Prostate gland (tissue), 2 donors: ENCODE data around the gene ERAS.

ENCODE experiments used
- POLR2A ChIP-seq: fragments of 450-650 bp; IDR thresholded peaks from one replicate; pipeline ENCODE4 v1.6.1; 2016; ENCODE audit warnings: antibody characterized with exemption, mild to moderate bottlenecking
- TF ChIP-seq, protein P1 (sequence below), 4 experiments: fragments of 200-600 bp in 2 of 4; fragments of 450-650 bp in 2 of 4; sonication (generic) in 2 of 4; IDR thresholded peaks; 1 replicate in 3 of 4; 2 replicates in 1 of 4; pipeline ENCODE4 v1.5.1; 2016 to 2019; ENCODE audit warnings: antibody characterized with exemption in 4 of 4, mild to moderate bottlenecking in 2 of 4, moderate library complexity in 2 of 4

DNA sequence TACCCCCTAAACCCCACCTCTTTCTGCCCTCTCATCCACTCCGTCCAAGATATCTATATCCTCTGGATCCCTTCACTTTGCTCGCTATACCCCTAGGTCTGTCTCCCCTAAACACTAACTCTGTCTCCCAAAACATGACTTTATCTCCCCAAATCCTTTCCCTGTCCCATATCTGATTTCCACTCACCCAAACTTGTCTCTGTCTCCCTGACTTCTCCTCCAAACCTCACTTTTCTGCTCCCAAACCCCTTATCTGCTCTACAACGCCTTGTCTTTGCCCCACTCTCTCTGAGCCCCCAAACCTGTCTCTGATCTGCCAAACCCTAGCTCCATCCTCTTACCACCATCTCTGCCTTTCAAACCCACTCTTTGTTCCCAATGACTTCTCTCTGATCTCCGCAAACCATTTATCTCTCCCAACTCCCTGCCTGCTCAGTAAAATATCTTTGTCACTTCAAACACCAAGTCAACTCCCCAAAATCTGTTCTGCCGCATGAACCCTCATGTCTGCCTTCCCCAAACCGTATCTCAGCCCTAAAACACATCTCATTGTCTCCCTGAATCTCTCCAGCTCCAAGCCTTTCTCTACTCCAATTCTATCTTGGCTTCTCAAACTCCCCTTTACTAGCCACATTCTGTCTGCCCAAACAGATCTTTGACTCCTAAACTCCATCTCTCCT, 39.3 kb upstream of the ERAS start:
- TF ChIP-seq, protein P1, sequence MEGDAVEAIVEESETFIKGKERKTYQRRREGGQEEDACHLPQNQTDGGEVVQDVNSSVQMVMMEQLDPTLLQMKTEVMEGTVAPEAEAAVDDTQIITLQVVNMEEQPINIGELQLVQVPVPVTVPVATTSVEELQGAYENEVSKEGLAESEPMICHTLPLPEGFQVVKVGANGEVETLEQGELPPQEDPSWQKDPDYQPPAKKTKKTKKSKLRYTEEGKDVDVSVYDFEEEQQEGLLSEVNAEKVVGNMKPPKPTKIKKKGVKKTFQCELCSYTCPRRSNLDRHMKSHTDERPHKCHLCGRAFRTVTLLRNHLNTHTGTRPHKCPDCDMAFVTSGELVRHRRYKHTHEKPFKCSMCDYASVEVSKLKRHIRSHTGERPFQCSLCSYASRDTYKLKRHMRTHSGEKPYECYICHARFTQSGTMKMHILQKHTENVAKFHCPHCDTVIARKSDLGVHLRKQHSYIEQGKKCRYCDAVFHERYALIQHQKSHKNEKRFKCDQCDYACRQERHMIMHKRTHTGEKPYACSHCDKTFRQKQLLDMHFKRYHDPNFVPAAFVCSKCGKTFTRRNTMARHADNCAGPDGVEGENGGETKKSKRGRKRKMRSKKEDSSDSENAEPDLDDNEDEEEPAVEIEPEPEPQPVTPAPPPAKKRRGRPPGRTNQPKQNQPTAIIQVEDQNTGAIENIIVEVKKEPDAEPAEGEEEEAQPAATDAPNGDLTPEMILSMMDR (IDR thresholded peaks at IDR 0.05), result no peak
- no peak for TF ChIP-seq POLR2A
